Aorta (tissue), 5 donors: Measurements from ENCODE around the gene FBXO2. TPM values are rescaled to one million over a fixed set of nuclear protein-coding genes. Genes with fewer than 3 reads are reported as not detected.
"Not testable (repeated sequence)": the region's sequence is repeated elsewhere in the genome, so short reads cannot be mapped to it uniquely, and the experiment has no call there.

Experiments used
- ATAC-seq: fragments of 200-7000 bp; cut with Tn5 transposase; one replicate; pipeline ENCODE4 v1.9.1; 2022; ENCODE audit warnings: moderate library complexity; ENCODE audit not compliant: low FRiP score
- DNase-seq, 2 donors: peaks; one replicate each; pipeline ENCODE4 v3.0.0-alpha.2; 2020
- H3K27ac ChIP-seq, 2 donors: one replicate each; pipeline ENCODE4 v1.5.1; 2013; ENCODE audit warnings: low read length in 2 of 2, mild to moderate bottlenecking in 2 of 2, moderate library complexity in 2 of 2, control low read depth in 1 of 2, inconsistent platforms in 1 of 2, low read depth in 1 of 2
- H3K27me3 ChIP-seq, 2 donors: one replicate each; pipeline ENCODE4 v1.6.1; 2013; ENCODE audit warnings: control low read depth in 1 of 2, low read length in 1 of 2, mild to moderate bottlenecking in 1 of 2, moderate library complexity in 1 of 2; ENCODE audit not compliant: insufficient read depth in 2 of 2, control insufficient read depth in 1 of 2
- H3K36me3 ChIP-seq, 2 donors: one replicate each; pipeline ENCODE4 v1.6.1; 2013; ENCODE audit warnings: control low read depth in 1 of 2, low read length in 1 of 2, mild to moderate bottlenecking in 1 of 2; ENCODE audit not compliant: insufficient read depth in 2 of 2, control insufficient read depth in 1 of 2
- H3K4me1 ChIP-seq, 2 donors: one replicate each; pipeline ENCODE4 v1.6.1; 2013; ENCODE audit warnings: low read length in 2 of 2, control low read depth in 1 of 2, mild to moderate bottlenecking in 1 of 2, moderate library complexity in 1 of 2; ENCODE audit not compliant: insufficient read depth in 2 of 2, control insufficient read depth in 1 of 2
- H3K4me3 ChIP-seq, 2 donors: one replicate each; pipeline ENCODE4 v1.5.1; 2013; ENCODE audit warnings: low read length in 2 of 2, control low read depth in 1 of 2, mild to moderate bottlenecking in 1 of 2
- H3K9me3 ChIP-seq: one replicate; pipeline ENCODE4 v1.6.1; 2013; ENCODE audit warnings: mild to moderate bottlenecking, low read length; ENCODE audit not compliant: control insufficient read depth
- WGBS, 2 donors: extraction: QIAGEN DNeasy Blood & Tissue Kit; methylation state at CpG; one replicate each; pipeline ENCODE4 v1.1.7; 2013; 5-methylcytosine and 5-hydroxymethylcytosine counted together
- intact Hi-C, 2 donors: fragments of 100-400 bp; cut with DNase I; formaldehyde crosslinking; loops; one replicate each; pipeline versions ENCODE4 v1.14.2 to v1.15.0; 2022
- polyA plus RNA-seq, 2 donors: library from polyadenylated mRNA; stranded (reverse); fragments of 200-250 nt; gene quantifications; one replicate each; pipeline ENCODE4 v1.2.3, GENCODE V29; 2013
- total RNA-seq, 2 donors: library from RNA; stranded (reverse); fragmentation: NEBNext Ultra II Directional; extraction: Animal tissue kit (Norgen Biotek cat#: 25700); gene quantifications; one replicate each; pipeline ENCODE4 v1.2.1, GENCODE V29; 2021
- donor health status: healthy with polysubstance abuse.
- donor health status: Bipolar disorder and iron deficiency.
- donor health status: DM: no; HTN: no; CAD: no.
- donor health status: DM: no; HTN: no; CAD: no.
- donor health status: DM: yes; HTN: yes; CAD: no.

FBXO2 gene
- total and polyA plus RNA-seq, 4 donors, result 0.87 to 9.8 (median 4.5) TPM

DNA sequence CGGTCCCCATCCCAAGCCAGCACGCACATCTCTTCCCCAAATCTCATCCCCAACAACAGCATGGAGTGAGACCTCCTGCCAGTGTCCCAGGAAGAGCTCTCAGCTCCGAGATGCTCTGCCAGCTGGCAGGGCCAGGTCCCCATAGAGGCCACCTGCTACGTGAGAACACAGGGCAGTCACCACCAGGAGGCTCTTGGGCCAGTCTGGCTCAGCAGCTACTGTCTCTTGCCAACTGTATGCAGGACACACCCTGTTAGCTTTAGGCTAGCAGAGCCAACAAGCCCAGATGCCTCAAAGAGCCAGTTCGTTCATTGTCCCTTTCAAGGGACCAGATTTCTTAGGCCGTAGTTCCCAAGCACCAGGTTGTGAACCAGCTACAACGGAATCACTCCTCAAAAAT, 36.9 kb downstream of the FBXO2 start:
- Histone ChIP-seq H3K9me3 (no peaks in the 10 kb centered on the region), H3K27ac (no peak overlapping the region), H3K27me3 (peaks cover 0 to 2% of the 10 kb centered on the region in 2 donors), H3K4me3 (no peak overlapping the region), H3K4me1 (no peaks in the 10 kb centered on the region), H3K36me3 (no peaks in the 10 kb centered on the region)
- intact Hi-C loops, result no loop called here
- 56 to 57% methylated on average over 7 of the region's 7 CpGs for WGBS, 2 donors
- DNase-seq (no peak), ATAC-seq (no peak)

DNA sequence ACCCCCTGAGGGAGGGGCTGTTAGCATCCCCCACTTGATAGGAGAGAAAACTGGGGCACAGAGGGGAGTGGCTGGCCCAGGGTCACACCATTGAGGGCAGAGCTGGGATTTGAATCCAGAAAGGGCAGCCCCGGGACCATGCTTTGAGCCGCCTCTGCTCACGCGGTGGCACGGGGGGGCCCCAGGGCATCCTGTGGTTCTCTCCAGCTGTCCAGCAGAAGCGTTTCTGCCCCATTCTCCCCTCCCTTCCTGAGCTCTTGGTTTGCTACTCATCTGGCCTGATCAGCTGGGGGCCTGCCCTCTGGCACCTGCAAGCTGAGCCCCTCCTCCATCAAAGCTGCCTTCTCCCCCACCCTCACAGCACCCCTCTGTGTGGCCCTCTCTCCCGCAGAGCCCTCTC, 37.5 kb downstream of the FBXO2 start:
- no peaks in the 10 kb centered on the region for H3K36me3 ChIP-seq
- ATAC-seq (no peak), DNase-seq (no peak)
- no peaks in the 10 kb centered on the region for H3K4me1 ChIP-seq
- H3K27me3 ChIP-seq, result peaks cover 0 to 2% of the 10 kb centered on the region in 2 donors
- H3K27ac ChIP-seq, result no peak overlapping the region
- 52 to 58% methylated on average over 7 of the region's 7 CpGs for WGBS, 2 donors
- intact Hi-C loops, result no loop called here
- no peak overlapping the region for H3K4me3 ChIP-seq
- H3K9me3 ChIP-seq, result no peaks in the 10 kb centered on the region

DNA sequence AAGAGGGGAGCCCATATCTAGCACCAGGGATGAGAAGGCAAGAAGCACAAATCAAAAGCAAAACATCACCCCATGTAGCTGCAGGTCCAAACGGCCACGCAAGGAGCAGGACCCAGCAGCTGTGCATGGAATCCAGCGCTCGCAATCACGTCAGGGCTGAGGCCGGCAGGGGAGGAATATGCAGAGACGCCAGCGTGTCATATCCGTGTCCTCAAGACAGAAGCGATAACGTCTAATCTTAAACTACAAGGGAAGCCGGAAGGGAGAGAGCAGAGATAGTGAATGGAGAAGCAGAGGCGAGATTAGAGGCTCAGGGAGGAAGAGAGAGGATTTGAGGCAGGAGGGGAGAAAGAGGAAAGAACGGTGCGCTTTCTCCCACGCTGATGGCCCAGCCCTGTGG, 39.1 kb downstream of the FBXO2 start:
- intact Hi-C loops, result no loop called here
- Histone ChIP-seq H3K4me3 (no peak overlapping the region), H3K27ac (no peak overlapping the region), H3K36me3 (no peaks in the 10 kb centered on the region), H3K9me3 (no peaks in the 10 kb centered on the region), H3K4me1 (no peaks in the 10 kb centered on the region), H3K27me3 (peaks cover 0 to 2% of the 10 kb centered on the region in 2 donors)
- WGBS, 2 donors, result 60 to 61% methylated on average over 16 of the region's 16 CpGs
- no peak for ATAC-seq
- DNase-seq, result no peak

DNA sequence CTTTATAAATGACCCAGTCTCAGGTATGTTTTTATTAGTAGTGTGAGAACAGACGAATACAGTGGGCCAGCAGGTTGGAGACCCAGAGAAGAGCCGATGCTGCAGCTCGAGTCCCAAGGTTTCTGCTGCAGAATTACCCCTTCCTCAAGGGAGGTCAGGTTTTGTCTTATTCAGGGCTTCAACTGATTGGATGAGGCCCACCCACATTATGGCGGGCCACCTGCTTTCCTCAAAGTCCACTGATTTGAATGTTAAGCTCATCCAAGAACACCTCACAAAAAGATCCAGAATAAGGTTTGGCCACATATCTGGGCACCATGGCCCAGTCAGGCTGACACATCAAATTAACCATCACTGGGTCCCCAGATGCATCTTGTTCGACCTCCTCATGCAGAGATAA, 40.9 kb downstream of the FBXO2 start:
- Histone ChIP-seq H3K36me3 (no peaks in the 10 kb centered on the region), H3K4me1 (no peaks in the 10 kb centered on the region), H3K9me3 (no peaks in the 10 kb centered on the region), H3K27me3 (peaks cover 0 to 2% of the 10 kb centered on the region in 2 donors), H3K27ac (no peak overlapping the region), H3K4me3 (no peak overlapping the region)
- DNase-seq (no peak), ATAC-seq (no peak)
- 76 to 77% methylated on average over 5 of the region's 5 CpGs for WGBS, 2 donors
- intact Hi-C loops, result no loop called here

- H3K4me1 ChIP-seq, result no peaks in the 10 kb centered on the region
- no peak overlapping the region for H3K27ac ChIP-seq
- 23 to 29% methylated on average over 7 of the region's 7 CpGs for WGBS, 2 donors
- no peaks in the 10 kb centered on the region for H3K36me3 ChIP-seq
- no peak overlapping the region for H3K4me3 ChIP-seq
- H3K27me3 ChIP-seq, result peaks cover 0 to 2% of the 10 kb centered on the region in 2 donors
- H3K9me3 ChIP-seq, result no peaks in the 10 kb centered on the region
- intact Hi-C loops, result no loop called here
- ATAC-seq (no peak), DNase-seq (no peak)
Observed at GRCh38 chr1:11611638-11612327, 42.4 kb downstream of the FBXO2 start.

- 60 to 64% methylated on average over 6 of the region's 6 CpGs for WGBS, 2 donors
- no peak overlapping the region for H3K27ac ChIP-seq
- peaks cover 0 to 2% of the 10 kb centered on the region in 2 donors for H3K27me3 ChIP-seq
- no peak overlapping the region for H3K4me3 ChIP-seq
- no peaks in the 10 kb centered on the region for H3K36me3 ChIP-seq
- ATAC-seq, result no peak
- no peak for DNase-seq
- no peaks in the 10 kb centered on the region for H3K4me1 ChIP-seq
- intact Hi-C loops, result no loop called here
- H3K9me3 ChIP-seq, result peaks cover 1% of the 10 kb centered on the region
Observed at GRCh38 chr1:11610629-11611180, 43.5 kb downstream of the FBXO2 start.

- WGBS, 2 donors, result 71 to 72% methylated on average over 9 to 13 of the region's 13 CpGs
- not testable (repeated sequence) for H3K27ac ChIP-seq, ATAC-seq
Observed at GRCh38 chr1:11609378-11609777, 44.9 kb downstream of the FBXO2 start.

DNA sequence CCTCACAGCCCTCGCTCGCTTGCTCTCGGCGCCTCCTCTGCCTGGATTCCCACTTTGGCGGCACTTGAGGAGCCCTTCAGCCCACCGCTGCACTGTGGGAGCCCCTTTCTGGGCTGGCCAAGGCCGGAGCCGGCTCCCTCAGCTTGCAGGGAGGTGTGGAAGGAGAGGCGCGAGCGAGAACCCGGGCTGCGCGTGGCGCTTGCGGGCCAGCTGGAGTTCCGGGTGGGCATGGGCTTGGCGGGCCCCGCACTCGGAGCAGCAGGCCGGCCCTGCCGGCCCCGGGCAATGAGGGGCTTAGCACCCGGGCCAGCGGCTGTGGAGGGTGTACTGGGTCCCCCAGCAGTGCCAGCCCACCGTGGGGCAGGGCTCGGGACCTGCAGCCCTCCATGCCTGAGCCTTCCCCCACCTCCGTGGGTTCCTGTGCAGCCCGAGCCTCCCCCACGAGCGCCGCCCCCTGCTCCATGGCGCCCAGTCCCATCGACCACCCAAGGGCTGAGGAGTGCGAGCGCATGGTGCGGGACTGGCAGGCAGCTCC, 45.6 kb downstream of the FBXO2 start:
- ATAC-seq, H3K4me1 ChIP-seq, H3K9me3 ChIP-seq, intact Hi-C loops, H3K27me3 ChIP-seq, H3K27ac ChIP-seq, H3K4me3 ChIP-seq, DNase-seq, H3K36me3 ChIP-seq: not testable (repeated sequence)
- WGBS, 2 donors, result 95% methylated on average over 18 to 35 of the region's 37 CpGs

More at GRCh38 chr1:11609378-11609777, 44.9 kb downstream of the FBXO2 start:
- DNase-seq, H3K4me1 ChIP-seq, H3K9me3 ChIP-seq, H3K4me3 ChIP-seq, intact Hi-C loops, H3K36me3 ChIP-seq, H3K27me3 ChIP-seq: not testable (repeated sequence)

GRCh38 chr1:11606775-11607174, 47.5 kb downstream of the FBXO2 start:
- Histone ChIP-seq H3K27me3 (no peaks in the 10 kb centered on the region), H3K27ac (no peak overlapping the region), H3K4me1 (no peaks in the 10 kb centered on the region), H3K4me3 (no peak overlapping the region), H3K9me3 (peaks cover 1% of the 10 kb centered on the region), H3K36me3 (no peaks in the 10 kb centered on the region)
- 87 to 89% methylated on average over 6 of the region's 6 CpGs for WGBS, 2 donors
- ATAC-seq (no peak), DNase-seq (no peak)
- intact Hi-C loops, result no loop called here
